HepG2 (cell line): Measurements from ENCODE around the gene MACROD2. TPM values are rescaled to one million over a fixed set of nuclear protein-coding genes. Genes with fewer than 3 reads are reported as not detected.

Experiments
- ARID4A ChIP-seq: sonication (generic); formaldehyde crosslinking; IDR thresholded peaks from 2 replicates; pipeline ENCODE4 v1.5.0; 2020; ENCODE audit warnings: mild to moderate bottlenecking, missing genetic modification reagents, borderline replicate concordance
- HNF1A ChIP-seq, 2 experiments: sonication (generic) in 1 of 2; formaldehyde crosslinking in 1 of 2; IDR thresholded peaks; 2 replicates each; pipeline versions ENCODE4 v1.4.0 to v1.6.1; 2016 to 2020; ENCODE audit warnings: borderline replicate concordance in 1 of 2, low read depth in 1 of 2, mild to moderate bottlenecking in 1 of 2, missing genetic modification reagents in 1 of 2
- IRF1 ChIP-seq: sonication (generic); formaldehyde crosslinking; IDR thresholded peaks from 2 replicates; pipeline ENCODE4 v1.4.0; 2020; ENCODE audit warnings: low read depth, mild to moderate bottlenecking, missing genetic modification reagents
- NFE2 ChIP-seq: sonication (generic); formaldehyde crosslinking; IDR thresholded peaks from 2 replicates; pipeline ENCODE4 v1.4.0; 2020; ENCODE audit warnings: missing genetic modification reagents
- NFIB ChIP-seq: sonication (generic); formaldehyde crosslinking; IDR thresholded peaks from 2 replicates; pipeline ENCODE4 v1.9.0; 2021; ENCODE audit warnings: missing genetic modification reagents, mild to moderate bottlenecking, borderline replicate concordance
- NR2C2 ChIP-seq: sonication (generic); formaldehyde crosslinking; IDR thresholded peaks from 2 replicates; pipeline ENCODE4 v1.4.0; 2020; ENCODE audit warnings: missing genetic modification reagents, mild to moderate bottlenecking, moderate library complexity, borderline replicate concordance
- PRDM4 ChIP-seq: sonication (generic); formaldehyde crosslinking; IDR thresholded peaks from 2 replicates; pipeline ENCODE4 v1.9.0; 2021; ENCODE audit warnings: missing genetic modification reagents, borderline replicate concordance
- SAP130 ChIP-seq: IDR thresholded peaks from 2 replicates; pipeline ENCODE4 v1.6.1; 2016; ENCODE audit warnings: low read depth
- SIX1 ChIP-seq: sonication (generic); formaldehyde crosslinking; IDR thresholded peaks from 2 replicates; pipeline ENCODE4 v1.4.0; 2020; ENCODE audit warnings: missing genetic modification reagents, borderline replicate concordance
- ZBTB44 ChIP-seq: sonication (generic); formaldehyde crosslinking; IDR thresholded peaks from 2 replicates; pipeline ENCODE4 v1.4.0; 2020; ENCODE audit warnings: missing genetic modification reagents
- ZFP37 ChIP-seq: sonication (generic); formaldehyde crosslinking; IDR thresholded peaks from 2 replicates; pipeline ENCODE4 v1.4.0; 2020; ENCODE audit warnings: missing genetic modification reagents, borderline replicate concordance
- ZNF367 ChIP-seq: sonication (generic); formaldehyde crosslinking; IDR thresholded peaks from 2 replicates; pipeline ENCODE4 v1.4.0; 2020; ENCODE audit warnings: missing genetic modification reagents, borderline replicate concordance
- ZNF556 ChIP-seq: sonication (generic); formaldehyde crosslinking; IDR thresholded peaks from 2 replicates; pipeline ENCODE4 v1.4.0; 2020; ENCODE audit warnings: mild to moderate bottlenecking, missing genetic modification reagents, borderline replicate concordance
- ZNF570 ChIP-seq: sonication (generic); formaldehyde crosslinking; IDR thresholded peaks from 2 replicates; pipeline ENCODE4 v1.4.0; 2020; ENCODE audit warnings: mild to moderate bottlenecking, missing genetic modification reagents, borderline replicate concordance
- ZNF772 ChIP-seq: sonication (generic); formaldehyde crosslinking; IDR thresholded peaks from 2 replicates; pipeline ENCODE4 v1.5.0; 2020; ENCODE audit warnings: mild to moderate bottlenecking, missing genetic modification reagents
- polyA plus RNA-seq, 8 experiments: library from polyadenylated mRNA; depleted of rRNA in 3 of 8; stranded (reverse) in 7 of 8; unstranded in 1 of 8; fragments of >200 nt; fragmentation: Illumina TruSeq in 4 of 8; extraction: Trizol in 4 of 8; gene quantifications; 2 replicates each; pipeline versions ENCODE4 v1.2.1 to v1.2.3, GENCODE V29; 2011 to 2016; ENCODE audit warnings: low read depth in 4 of 8, missing spikeins in 1 of 8, mixed read lengths in 1 of 8; ENCODE audit not compliant: insufficient read depth in 1 of 8
- total RNA-seq, 5 experiments: library from RNA; depleted of rRNA; stranded (reverse); fragments of >200 nt; fragmentation: Illumina TruSeq; extraction: Trizol; gene quantifications; 2 replicates each; pipeline ENCODE4 v1.2.3, GENCODE V29; 2016; ENCODE audit warnings: low read depth in 1 of 5

MACROD2 gene
- total and polyA plus RNA-seq, 2 of the 13 experiments (the other 11 are each of a cell fraction or from before 2014, with no cell fraction given): 0.13 to 0.51 TPM

GRCh38 chr20:14878676-14879019 lies 883.3 kb downstream of the MACROD2 start (continued):
- TF ChIP-seq ZBTB44 (CRISPR knock-in tag): no peak
- TF ChIP-seq PRDM4: no peak
- no peak for TF ChIP-seq NR2C2
- TF ChIP-seq NFE2: 0 out of 2 replicates have a peak, but pooled peaks have one; percentile 15
- peak; percentile 74; the same call in 1 of the 2 replicates for TF ChIP-seq SIX1 (CRISPR knock-in tag)
- TF ChIP-seq ARID4A (CRISPR knock-in tag): no peak
- no peak for TF ChIP-seq ZNF367 (CRISPR knock-in tag)
- no peak for TF ChIP-seq ZFP37 (CRISPR knock-in tag)
- TF ChIP-seq NFIB (CRISPR knock-in tag): no peak
- TF ChIP-seq ZNF556: no peak
- no peak for TF ChIP-seq ZNF772
- TF ChIP-seq HNF1A (IDR thresholded peaks at IDR 0.05; ENCODE audit: low read depth): no peak
- no peak for TF ChIP-seq HNF1A (CRISPR knock-in tag; IDR thresholded peaks at IDR 0.05; ENCODE audit: borderline replicate concordance)
- TF ChIP-seq ZNF570 (CRISPR knock-in tag): no peak
- TF ChIP-seq IRF1 (CRISPR knock-in tag): no peak
- no peak for TF ChIP-seq SAP130 (CRISPR knock-in tag)
